CD1c-positive myeloid dendritic cell (primary cell): ENCODE measurements around the gene KCNIP4.

ENCODE experiments used
- DNase-seq: peaks from one replicate; pipeline ENCODE4 v3.0.0-alpha.2; 2016; ENCODE audit errors: extremely low spot score

Gene KCNIP4

DNA sequence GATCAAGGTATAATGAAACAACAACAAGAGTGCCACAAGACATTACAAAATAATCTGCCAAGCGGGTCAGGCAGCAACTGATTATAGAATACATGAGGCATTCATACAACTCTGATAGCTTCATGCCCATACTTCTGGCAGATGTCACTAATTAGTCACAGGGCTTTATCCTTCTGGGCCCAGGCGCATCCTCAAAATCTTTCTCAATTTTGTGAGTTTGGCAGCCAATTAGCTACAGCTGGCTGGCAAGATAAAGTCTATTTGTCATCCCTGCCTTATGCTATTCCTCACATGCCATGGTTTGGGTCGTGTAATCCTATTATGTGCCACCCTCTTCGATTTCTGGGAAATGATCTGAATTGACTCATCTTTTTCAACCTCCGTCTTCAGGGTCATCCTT, 994.0 kb downstream of the KCNIP4 start:
- no peak for DNase-seq

DNA sequence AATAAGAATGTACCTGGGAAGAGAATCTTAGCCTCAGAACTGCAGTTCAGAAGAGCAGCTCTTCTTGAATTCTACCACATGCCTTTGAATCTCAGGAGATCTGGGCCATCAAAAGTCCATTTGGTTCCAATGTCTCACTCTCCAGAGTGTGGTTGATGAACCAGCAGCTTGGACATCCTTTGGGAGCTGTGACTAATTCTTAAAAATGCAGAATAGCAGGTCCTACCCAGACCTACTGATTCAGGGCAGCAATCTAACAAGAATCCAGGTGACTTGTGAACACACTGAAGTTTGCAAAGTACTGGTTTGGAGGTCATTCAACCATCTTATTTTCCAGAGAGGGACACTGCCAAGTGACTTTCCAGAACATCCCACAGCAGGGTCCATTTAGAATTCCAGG, 1003.6 kb downstream of the KCNIP4 start:
- DNase-seq = no peak

DNA sequence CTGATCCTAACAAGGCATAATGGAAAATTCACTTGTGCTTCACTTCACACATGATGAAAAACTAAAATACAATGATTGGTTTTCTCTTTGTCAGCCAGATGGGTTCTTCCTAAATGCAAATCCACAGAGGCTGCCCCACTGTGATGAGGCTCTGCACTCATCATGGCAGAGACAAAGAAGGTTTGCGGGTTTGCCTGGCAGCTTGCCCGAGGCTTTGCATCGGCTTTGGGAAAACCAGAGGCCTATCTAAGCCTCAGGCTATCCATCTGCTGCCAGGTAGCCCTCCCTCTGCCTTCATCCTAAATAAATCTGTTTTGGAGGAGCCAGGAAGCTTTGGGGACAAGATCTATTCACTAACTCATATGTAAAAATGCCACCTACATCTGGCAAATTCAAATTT, 1004.1 kb downstream of the KCNIP4 start:
- no peak for DNase-seq

DNA sequence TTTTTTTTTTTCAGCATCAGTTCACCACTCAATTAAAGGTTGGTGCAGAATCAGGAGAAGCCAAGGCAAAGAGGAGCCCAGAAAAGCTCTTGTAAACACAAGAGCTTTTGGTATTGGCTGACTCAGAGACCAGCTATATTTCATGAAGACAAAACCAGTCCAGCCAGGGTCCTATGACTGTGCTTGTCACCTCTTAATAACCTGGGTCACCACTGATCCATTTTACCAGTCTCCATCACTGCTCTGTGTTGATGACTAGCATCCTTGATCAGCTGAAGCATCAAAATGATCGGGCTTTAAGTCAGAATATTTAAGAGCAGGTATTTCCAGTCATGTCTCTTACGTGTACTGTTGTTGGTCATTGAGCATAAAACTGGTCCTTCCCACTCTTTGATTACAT, 1010.4 kb downstream of the KCNIP4 start:
- no peak for DNase-seq

DNA sequence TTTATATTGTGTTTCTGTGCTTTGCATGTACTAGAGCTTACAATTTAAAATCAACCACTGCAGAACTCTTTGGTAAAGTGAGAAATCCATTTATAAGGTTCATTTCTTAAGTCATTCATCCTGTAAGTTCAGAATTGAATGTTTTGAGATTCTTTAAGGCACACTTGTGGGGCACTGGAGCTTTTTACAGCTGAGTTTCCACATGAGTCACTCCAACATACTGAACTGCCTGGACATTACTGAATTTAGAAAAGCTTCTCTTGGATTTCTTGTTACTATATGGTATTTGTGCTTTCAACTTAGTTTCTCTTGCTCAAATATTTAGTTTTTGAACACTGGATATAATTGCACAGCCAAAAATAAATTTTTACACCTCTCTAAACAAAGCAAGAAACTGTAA, 1022.0 kb downstream of the KCNIP4 start:
- no peak for DNase-seq

DNA sequence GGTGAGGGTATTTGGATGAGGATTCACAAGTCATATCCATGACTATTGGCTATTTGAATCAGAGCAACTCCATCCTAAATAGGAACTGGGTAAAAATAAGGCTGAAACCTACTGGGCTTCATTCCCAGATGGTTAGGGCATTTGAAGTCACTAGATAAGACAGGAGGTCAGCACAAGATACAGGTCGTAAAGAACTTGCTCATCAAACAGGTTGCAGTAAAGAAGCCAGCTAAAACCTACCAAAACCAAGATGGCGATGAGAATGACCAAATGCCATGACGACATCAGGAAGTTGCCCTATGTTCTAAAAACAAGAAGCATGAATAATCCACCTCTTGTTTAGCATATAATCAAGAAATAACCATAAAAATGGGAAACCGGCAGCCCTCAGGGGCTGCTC, 1023.4 kb downstream of the KCNIP4 start:
- DNase-seq = no peak

DNA sequence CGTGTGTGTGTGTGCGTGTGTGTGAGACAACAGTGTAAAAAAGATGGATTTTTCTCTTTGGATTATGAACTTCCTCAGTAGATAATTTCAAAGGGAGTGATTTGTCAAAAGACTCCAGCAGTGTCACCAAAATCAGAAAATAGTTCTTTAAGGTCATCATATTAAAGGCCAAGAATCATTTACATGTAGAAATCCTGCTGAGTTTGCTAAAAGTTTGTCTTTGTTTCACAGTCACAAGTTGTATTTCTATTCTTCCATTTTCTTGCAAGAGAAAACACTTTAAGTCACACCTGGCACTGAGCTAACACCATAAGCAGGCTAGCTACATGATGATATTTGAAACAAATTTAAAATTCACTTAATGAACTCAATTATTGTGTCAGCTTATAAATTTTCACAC, 1025.6 kb downstream of the KCNIP4 start:
- no peak for DNase-seq

DNA sequence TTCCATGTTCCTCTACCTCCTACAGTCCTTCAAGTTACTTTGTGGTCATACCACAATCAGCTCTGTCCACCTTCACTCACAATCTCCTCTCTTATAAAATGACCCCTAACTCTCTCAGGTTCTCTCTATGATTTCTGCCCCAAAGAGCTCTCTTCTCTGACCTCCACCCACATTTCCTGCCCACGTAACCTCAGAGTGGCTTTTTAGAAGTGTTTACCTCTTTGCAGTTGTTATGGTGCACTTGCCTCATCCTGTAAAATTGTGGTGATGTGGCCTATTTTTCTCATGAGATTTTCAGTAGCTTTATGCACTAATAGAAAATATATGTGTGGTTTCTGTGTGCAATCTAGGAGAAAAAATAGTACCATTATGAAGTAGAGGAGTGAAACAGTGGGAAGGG, 1032.5 kb downstream of the KCNIP4 start:
- no peak for DNase-seq

DNA sequence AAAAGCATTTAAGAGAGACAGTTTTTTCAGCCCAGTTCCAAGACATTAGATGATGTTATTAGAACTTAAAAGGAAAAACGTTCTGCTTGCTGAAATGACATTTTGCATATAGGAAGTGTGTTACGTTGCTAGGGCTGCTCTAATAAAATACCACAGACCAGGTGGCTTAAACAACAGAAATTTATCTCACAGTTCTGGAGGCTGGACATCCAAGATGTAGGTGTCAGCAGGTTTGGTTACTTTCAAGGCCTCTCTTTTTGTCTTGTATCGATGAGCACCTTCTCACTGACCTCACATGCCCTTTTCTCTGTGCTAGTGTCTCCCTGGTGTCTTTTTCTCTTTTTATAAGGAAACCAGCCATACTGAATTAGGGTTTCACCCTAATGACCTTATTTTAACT, 1043.6 kb downstream of the KCNIP4 start:
- no peak for DNase-seq

DNA sequence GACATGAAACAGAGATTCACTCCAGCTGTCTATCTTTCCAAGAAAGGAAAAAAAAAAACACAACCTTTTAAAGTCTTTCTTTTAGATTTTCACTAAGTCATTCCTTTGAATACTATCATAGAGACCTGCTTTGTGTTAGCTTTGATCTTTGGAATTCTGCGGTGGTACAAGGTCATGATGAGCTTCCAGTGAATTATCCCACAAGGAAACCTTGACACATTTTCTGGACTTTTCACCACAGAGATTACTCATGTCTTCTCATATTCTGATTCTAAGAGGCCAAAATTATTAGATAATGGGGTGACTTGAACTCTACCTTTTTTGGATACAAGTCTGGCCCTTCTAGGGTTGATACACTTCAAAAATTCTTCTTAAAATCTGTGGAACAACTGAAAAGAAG, 1046.7 kb downstream of the KCNIP4 start:
- DNase-seq = no peak

DNA sequence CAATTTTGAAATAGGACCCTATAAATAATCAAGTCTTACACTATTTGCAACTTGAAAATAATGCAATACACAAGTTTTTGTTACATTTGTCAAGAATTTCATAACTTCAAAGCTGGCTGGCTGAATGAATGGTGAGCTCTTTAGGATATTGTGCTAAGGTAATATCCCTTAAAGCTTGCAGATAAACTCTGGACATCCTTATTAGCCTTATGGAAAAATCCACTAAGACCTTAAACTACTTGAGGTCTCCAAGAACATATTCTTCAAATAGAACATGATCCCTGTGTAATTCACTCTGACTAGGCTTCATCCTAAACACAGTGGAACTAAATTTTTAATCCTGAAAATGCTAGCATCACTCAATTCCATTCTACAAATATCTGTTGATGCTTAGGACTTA, 1049.0 kb downstream of the KCNIP4 start:
- DNase-seq = no peak

DNA sequence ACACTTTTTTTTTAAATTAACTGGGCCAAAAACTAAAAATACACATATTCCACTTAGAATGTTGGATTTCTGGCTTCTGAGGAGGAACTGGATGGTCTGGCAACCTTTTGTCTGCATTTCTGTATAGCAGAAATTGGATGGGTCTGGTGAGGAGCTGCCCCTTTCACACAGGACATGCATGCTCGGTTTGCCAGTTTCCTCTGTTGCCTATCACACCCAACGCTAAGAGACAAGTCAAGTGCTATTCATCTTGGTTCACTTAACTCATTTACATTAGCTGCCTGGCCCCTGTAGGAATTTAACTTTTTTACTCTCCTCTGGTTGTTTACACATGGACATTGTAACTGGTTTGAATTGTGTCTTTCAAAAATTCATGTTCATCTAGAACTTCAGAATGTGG, 1052.6 kb downstream of the KCNIP4 start:
- DNase-seq = no peak

DNA sequence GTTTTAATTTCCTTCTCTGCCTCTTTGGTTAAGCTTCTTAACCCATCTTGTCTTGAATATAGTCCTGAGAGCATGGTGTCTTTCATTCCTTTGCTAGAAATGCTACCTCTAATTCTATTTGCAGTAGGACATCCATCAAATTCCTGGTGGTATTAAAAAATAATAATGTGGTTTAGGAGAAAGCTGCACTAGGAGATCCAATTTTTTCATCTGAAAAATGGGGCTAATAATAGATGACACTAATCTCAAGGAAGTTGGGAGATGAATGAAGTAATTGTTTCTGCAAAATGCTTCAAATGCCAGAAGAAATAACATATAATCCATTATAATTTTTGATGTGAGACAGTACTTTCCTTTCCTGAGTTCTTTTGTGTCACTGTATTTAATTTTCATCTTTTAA, 1053.4 kb downstream of the KCNIP4 start:
- DNase-seq = no peak

DNA sequence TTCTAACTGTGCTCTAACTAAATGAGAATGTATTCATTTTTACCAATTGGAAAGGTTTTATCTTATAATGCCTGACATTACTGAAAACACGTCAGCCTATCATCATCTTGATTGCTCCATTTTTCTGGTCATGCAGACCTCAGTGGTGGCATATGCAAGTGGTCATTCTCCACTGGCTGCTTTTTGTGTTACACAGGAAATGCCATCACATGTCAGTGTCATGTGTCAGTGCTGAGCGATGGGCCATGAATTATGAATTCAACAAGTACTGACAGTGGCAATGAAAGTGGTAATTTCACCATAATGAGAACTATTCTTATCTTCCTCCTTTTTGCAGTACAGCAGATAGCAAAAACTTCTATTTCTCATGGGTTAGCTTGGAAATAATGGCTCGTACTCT, 1057.8 kb downstream of the KCNIP4 start:
- no peak for DNase-seq

DNA sequence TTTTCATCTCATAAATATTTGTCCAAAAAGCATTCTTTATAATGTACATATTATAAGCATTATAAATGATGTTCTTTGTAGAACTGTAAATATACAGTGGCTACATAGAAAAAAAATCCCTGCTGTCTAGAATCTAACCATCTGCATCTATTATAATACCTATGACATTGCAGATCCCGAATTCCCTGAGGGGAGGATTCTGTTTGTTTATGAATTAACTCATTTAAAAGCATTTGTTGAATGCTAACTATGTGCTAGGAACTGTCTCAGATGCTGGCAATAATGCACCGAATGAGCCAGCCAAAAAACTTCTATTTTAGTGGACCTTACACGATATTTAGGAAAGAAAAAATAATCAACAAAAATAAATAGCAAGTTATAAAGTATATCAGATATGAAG, 1058.7 kb downstream of the KCNIP4 start:
- no peak for DNase-seq

DNA sequence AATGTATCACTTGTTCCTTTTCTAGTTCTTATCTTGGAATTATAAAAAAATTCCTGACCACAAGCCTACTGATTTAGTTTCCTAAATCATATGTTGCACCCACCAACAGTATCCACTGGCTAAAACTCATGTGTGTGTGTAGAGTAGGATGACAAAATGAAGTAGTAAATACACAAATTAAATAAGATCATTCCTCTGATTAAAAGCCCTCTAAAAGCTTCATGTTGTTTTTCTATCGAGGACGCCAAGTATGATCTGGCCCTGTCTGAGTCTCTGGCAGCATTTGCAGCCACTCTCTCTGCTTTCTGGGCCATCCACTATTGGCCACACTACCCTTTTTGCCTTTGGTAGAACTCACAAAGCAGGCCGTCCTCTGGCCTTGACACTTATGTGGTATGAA, 1064.9 kb downstream of the KCNIP4 start:
- no peak for DNase-seq

DNA sequence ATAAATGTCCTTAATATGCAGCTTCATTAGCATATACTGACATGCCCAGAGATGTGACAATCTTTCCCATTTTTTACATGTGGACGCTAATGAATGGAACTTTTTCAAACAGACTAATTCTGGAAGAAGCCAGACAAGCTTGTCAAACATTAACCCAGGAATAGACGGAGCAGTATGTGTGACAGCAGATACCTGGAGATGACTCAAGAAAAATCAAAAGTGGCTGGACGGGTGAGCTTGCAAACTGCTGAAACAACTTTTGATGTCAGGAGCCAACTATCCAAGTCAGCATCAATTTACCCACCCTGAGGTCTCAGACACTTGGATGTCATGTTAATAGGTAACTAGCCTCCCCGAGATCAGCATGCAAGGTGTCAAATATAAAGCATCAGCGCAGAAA, 1065.3 kb downstream of the KCNIP4 start:
- DNase-seq = no peak

DNA sequence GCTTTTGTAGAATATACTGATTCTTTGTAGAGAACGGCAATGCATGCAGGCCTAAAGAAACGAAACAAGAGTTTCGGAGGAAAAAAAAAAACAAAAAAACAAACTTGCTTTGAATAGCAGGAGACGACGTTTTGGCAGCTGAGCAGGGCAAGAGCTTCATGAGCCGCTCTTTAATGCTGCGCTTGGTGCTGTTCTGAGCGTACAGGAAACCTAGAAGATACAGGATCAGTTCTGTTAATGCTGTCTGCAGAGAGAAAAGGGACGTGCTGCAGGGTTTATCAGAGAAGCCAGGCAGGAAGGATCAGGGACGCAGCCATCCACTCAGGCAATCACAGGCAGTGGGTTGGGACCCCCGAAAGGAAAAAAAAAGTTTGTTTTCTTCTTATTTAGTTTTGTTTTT, 1066.1 kb downstream of the KCNIP4 start:
- DNase-seq = no peak

DNA sequence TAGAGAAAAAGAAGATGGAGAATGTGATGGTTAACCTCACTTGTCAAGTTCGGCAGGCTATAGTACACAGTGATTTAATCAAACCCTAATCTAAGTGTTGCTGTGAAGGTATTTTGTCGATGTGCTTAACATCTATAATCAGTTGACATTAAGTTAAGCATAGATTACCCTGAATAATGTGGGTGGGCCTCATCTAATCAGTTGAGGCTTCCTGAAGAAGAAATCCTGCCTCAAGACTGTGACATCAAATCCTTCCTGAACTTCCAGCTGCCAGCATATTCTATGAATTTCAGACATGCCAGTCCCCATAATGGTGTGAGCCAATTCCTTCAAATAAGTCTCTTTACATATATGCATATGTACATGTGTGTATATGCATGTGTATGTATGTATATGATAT, 1066.9 kb downstream of the KCNIP4 start:
- no peak for DNase-seq

DNA sequence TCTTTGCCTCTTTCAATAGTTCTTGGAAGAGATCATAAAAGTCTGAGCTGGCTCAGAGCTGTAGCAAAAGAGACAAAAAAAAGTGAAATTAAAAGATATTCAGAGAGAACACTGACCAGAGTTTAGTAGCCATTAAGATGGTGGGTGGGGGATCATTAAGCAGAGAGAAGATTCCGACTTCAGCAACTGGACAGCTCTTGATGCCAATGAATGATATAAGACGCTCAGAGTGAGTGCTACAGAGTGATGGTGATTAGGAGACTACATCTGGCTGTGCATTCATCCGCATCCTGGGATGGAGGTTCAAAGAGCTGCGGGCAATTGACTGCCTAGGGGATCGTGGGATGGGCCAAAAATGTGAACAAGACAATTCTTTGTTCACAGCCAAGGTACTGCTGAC, 1069.8 kb downstream of the KCNIP4 start:
- no peak for DNase-seq

DNA sequence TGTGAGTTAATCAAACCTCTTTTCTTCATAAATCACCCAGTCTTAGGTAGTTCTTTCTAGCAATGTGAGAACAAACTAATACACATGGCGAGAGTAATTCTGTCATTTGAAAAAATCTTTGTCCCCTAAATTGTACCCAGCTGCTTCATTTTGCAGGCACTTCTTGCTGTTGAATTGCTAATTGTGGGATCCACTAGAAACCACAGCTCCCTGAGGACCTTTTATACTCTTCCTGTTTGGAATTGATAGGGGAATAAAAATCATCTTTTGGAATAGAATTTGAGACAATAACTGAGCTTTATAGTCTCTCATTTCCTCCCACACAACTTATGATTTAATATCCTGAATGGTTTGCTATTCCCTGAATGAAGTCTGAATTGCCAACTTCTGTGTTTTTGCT, 1078.1 kb downstream of the KCNIP4 start:
- no peak for DNase-seq

DNA sequence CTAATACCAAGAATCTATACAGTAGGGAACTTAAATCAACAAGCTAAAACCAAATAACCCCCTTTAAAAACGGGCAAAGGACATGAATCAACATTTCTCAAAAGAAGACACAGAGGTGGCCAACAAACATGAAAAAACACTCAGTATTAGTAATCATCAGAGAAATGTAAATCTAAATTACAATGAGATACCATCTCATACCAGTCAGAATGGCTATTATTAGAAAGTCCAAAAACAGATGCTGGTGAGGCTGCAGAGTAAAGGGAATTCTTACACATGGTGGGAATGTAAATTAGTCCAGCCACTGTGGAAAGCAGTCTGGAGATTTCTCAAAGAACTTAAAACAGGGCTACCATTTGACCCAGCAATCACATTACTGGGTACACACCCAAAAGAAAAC, 1080.5 kb downstream of the KCNIP4 start:
- DNase-seq = no peak

DNA sequence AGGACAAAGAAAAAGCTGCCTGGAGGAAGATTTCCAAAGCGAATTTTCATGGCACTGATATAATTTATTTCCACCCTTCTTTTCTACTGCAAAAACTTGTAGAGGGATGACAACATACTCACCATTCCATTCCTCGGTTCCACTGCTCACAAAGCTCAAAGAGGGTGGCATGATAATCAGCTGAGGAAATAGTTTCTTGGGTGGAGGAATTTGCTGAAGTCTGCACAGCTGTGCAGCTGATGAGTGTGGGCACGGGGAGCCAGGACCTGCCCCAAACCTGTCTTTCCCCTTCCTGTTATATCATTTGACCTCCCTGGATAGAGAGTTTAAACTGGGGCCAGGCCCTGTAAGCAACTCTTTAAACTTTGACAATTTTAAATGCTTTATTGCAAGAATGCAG, 1087.7 kb downstream of the KCNIP4 start:
- no peak for DNase-seq

DNA sequence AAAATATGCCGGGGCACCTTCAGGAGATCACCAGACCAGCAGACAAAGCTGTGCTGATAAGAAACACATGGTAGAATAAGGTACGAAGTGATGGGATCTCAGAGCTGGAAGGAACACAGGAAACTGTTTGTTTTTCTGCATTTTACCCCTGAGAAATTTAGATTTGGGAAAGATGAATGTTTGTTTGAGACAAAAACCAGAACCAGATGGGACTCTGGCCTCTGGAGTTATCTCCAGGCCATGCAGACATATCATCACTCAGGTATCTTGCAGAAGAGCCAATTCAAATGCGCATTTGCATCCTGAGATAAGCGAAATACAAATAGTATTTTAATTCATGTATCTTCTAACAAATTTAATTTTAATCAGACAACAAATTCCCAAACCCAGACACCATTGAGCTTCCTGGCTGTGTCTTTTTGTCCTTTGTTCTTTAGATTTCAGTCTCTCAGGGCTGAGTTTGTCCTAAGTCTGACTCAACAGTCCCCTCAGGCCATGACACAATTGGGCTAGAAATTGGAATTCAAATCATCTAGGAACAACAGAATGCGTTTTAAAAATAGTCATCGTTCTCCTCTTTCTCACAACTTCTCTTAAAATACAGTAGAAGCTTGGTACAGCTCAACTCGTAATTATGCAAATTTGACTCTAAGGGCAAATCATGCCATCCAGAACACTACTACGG, 1089.3 kb downstream of the KCNIP4 start:
- no peak for DNase-seq

DNA sequence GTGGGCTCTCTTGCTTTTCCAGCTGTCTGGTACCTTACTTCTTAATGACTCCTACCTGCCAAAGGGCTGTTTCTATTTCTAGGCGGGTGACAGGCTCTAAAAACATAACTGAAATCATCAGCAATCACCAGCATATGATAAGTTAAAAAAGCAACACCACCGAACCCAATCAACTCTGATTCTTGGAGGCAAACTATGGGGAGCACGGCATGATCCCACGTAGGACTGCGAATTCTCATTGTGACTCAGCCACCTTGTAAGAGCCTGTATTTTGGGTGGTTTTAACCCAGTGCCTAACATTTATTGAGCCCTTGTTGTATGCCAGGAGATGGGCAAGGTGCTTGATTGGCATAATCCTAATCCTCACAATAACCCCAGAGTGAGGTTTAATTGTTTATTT, 1091.5 kb downstream of the KCNIP4 start:
- no peak for DNase-seq
